Dermis microvascular lymphatic vessel endothelial cell (primary cell): ENCODE results near the gene KPNA2. TPM values are rescaled to one million over a fixed set of nuclear protein-coding genes. Genes with fewer than 3 reads are reported as not detected.
"Not testable (repeated sequence)": the region's sequence is repeated elsewhere in the genome, so short reads cannot be mapped to it uniquely, and the experiment has no call there.

Experiments used
- DNase-seq, 2 donors: peaks; one replicate each; pipeline versions ENCODE4 v3.0.0 to v3.0.0-alpha.2; 2010; ENCODE audit warnings: low read depth in 2 of 2
- total RNA-seq: library from RNA; depleted of rRNA; stranded (reverse); fragments of >200 nt; gene quantifications from 2 replicates; pipeline ENCODE4 v1.2.1, GENCODE V29; 2014

Gene KPNA2
- 89.0 and 103 TPM in 2 replicates for total RNA-seq

DNA sequence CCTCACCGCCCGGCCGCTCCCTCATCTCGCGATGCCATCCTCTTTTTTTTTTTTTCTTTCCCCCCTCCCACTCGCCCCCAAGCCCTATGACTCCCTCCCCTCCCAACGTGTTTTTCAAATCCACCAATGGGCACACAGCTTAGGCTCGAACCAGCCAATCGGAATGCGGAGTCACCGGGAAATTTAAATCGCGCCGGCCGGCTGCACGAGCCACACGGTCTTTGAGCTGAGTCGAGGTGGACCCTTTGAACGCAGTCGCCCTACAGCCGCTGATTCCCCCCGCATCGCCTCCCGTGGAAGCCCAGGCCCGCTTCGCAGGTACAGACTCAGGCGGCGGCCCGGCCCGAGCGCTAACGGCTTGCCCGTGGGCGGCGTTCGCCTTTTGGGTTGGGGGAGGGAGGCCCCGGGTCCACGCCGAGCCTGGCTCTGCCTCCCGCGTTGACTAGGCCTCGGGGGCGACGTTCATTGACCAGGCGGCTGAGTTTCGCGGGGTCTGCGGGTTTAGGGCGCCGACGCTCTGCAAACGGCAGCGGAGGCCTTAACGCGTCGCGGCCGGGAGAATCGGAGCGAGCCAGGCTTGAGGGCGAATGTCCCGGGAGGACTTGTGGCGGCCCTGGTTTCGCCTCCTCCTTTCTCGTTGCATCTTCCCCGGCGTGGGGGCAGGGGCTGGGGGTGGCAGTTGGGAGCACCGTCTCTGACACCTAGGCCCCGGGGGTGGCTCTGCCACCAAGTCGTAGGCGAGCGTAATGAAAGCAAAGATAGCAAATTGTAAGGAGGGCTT is at the start of gene KPNA2:
KPNA2 (plus strand) TSS at position 213 of the 781 bp plus-strand sequence. CDS start 1,398 bp downstream, outside the sequence.
- DNase-seq, result peak; percentile 98

DNA sequence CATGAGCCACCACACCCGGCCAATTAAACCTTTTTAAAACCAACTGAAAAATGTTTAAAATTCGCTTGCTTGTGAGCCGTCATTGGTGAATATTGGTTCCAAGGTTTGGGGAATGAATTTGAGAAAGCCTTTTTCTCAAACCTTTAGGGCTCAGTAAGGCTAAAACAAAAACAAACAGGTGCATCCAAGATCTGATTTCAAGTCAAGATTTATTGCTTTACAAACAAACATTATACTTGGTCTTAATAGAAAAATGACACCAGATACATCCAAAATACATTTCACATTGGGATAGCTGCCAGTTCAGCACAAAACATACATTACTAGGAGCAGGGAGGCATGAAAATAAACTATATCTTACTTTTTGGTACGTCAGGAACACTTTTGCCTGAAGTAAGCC is 44.6 kb upstream of the KPNA2 start:
- DNase-seq, result no peak

DNA sequence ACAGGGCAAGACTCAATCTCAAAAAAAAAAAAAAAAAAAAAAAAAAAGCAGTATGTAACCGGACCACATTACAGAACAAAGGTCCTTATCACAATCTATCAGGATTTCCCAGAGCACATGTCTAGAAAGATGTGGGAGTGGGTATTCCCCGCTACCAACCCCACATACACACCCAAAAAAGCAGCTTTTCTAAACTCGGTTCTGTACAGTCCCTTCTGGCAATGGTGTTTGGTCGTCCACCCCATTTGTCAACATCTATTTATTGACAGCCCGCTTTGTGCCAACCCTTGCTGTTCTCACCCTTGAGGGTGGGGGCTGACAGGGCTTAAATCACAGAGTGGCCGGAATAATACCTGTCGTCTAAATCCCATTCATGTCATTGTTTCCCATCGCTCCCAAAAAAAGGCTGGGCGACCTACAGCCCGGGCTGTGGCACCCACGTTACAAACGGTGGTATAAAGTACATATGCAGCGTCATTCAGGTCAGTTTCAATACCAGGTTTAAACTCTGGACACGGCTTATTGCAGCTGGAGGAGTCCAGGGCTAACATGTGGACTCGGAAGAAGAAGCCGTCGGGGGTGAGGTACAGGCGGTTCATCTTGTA is 42.9 kb upstream of the KPNA2 start:
- peak in 1 of 2 donors; percentile 48 for DNase-seq

DNA sequence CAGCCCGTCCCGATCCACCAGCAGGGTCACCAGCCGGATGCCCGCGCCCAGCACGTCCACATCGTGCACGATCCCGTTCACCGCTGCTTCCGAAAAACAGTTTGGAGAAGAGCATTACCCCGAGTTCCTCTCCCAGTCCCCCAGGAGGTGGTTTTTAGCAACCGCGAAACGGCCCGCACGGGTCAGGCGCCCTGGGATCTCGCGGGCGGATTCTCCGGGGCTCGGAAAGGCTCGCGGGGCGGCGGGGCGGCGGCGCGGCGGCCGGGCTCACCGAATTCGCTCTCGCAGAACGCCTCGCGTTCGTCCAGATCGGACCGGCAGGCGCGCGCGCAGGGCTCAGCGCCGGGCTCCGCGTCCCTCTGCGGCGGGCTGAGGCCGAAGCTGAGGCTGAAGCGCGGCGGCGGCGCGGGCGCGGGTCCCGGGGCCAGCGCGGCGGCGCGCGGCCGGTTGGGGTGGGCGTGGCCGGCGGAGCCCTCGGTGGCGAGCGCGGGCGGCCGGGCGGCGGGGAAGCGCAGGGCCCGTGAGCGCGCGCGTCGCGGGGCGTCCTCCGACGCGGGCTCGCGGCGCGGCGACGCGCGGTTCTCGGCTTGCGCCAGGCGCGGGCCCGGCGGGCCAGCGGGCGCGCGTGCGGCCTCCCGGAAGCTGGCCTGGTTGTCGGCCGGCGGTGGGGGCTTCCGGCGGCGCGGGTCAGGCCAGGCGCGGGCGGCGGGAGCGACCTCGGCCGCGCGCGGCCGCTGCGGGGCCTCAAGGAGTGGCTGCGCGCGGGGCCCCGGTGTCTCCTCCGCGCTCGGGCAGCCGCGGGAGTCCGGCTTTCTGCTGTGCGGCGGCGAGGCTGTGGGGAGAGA is 42.2 kb upstream of the KPNA2 start:
- peak; percentile 66 to 88 for DNase-seq

DNA sequence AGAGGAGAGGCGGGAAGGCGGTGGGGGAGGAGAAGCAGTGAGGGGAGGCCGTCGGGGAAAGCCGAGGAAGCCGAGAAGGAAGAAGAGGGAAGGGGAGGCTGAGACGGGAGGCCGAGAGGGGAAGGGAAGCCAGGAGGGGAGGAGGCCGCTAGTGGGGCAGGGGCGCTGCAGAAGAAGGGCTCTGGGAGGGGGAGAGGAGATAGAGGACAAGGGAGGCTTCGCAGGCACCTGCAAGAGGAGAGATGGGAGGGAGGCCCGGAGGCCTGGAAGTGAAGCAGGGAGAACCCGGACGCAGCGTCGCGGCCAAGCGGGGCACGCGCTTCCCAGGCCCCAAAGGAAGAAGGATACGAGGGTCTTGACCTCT is 41.6 kb upstream of the KPNA2 start:
- DNase-seq, result peak in 1 of 2 donors; percentile 59

DNA sequence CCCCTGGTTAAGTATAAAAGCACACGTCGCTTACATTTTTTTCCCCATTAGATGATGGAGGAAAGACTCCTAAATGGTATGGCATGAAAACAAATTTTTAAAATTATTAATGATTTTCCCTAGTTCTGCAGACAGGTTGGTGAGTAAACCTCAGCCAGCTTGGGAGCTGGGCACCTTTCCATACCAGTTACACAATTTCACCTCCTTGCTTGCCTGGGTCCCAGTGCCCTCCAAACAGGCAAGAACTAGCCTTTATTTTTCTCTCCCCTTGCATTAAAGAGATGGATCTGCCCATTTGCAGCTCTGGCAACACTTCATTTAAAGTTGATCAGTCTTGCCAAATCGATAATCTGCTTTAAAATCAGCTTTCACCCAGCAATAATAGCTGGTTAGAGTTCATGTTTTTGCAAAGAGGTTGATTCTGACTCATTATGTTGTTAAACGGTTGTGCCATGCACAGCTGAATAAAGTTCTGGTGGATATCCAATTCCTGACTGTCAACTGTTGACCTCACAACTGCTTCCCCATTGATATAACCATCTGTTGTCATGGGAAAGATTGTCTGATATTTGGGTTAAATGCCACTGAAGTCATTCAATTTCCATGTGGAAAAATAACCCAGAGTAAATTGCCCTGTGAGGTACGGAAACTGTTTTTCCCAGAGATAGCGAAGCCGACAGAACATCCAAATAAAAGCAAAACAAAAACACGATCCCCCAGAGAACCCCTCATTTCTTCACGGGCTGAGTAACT is 40.5 kb upstream of the KPNA2 start:
- peak; percentile 98 to 99 for DNase-seq

DNA sequence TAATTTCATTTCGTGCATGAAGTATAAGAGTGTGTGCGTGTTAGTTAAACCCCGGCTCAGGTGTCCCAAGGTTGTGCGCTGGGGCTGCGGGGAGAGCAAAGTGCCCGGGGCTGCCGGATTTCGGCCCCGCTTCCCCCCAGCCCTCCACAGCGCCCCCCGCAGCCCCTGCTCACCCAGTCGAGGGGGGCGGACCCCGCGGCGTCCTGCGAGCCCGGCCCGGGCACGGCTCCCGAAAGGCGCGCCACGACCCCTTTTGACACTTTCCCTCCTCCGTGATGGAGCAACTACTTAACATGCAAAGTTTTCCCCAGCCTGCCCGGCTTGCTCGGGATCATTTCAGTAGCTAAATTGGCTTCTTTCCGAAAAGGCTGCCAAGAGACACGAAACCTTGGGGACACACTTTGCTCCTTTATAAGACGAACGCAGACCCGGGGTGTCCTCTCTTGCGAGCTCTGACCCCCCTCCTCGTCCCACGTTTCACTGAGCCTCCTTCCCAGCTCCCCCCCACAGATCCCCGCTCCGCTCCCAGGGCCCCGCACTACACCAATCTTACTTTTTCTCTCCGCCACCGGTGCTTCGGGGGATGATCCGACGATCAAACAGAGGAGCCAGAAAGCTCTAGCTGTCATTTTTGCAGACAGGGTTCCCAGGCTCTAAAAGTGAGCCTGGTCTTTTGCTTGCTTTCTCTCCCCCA is 39.8 kb upstream of the KPNA2 start:
- DNase-seq, result peak in 1 of 2 donors; percentile 32

DNA sequence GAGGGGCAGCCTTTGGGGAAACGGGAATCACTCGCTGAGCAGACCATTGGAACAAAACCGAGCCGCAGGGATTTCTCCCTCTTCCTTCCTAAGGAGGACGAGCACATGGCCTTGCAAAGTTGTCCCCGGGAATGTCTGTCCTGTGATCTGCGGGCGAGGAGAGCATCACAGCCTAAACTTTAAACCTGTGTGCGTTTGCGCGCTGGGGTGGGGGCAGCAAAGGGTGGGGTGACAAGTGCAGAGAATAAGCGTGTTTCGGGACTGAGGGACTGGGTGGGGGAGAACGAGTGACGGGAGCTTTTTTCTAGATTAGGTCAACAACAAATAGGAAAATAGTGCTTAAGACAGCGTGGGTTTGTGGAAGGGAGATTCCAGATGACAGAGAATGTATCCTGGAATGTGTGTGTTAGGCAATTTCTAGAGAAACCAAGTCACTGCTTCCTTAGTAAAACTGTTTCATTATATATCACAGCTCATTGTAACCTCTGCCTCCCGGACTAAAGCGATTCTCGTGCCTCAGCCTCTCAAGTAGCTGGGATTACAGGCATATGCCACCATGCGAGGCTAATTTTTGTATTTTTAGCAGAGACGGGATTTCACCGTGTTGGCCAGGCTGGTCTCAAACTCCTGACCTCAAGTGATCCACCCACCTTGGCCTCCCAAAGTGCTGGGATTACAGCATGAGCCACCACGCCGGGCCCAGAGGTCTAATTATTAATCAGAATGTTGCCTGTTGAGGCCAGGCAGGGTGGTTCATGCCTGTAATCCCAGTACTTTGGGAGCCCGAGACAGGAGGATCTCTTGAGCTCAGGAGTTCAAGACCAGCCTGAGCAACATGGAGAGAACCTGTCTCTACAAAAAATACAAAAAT is 39.0 kb upstream of the KPNA2 start, which contains the start of gene C17orf58:
C17orf58 (minus strand) TSS at position 169 of the 871 bp plus-strand sequence. CDS start 271 bp downstream, outside the sequence.
- peak in 1 of 2 donors; percentile 69 for DNase-seq

DNA sequence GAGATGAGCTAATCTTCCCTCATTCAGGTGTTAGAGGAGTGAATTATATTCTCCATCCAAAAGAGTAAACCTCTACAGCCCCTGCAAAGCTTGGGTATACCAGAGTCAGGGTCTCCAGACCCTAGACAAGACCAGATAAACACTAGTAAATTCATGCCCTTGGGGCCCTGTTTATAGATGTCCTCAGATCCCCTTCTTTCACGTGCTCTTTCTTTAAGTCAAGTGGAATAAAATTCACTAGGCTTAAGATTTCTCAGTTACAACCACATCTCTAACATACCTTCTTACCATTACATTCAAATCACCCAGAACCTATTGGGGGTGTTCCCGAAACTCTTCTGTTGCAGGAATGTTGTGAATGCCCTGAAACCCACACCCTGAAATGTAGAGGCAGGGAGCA is 37.1 kb upstream of the KPNA2 start:
- DNase-seq, result no peak

DNA sequence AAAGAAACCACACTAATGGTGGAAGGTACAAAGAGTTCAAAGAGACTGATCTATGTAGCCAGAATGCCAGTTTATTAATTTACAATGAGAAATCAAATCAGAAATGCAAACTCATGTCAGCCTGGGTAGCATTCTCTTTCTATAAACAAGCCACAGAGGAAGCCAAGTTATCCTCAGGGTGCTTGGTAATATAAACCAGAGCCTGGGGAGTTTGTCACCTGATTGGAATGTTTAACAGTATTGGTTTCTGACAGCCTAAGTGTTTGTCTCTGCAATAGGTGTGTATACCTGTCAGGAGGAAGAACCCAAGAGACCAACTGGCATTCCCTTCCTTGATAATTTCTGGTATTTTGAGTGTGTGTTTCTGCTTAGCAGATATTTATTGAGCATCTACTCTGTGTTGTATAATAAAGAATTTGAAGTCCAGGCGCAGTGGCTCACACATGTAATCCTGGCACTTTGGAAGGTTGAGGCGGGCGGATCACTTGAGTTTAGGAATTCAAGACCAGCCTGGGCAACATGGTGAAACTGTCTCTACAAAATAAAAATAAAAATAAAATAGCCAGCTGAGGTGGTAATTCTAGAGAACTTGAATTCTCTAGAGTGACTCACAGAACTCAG is 36.1 kb upstream of the KPNA2 start:
- DNase-seq, result no peak

DNA sequence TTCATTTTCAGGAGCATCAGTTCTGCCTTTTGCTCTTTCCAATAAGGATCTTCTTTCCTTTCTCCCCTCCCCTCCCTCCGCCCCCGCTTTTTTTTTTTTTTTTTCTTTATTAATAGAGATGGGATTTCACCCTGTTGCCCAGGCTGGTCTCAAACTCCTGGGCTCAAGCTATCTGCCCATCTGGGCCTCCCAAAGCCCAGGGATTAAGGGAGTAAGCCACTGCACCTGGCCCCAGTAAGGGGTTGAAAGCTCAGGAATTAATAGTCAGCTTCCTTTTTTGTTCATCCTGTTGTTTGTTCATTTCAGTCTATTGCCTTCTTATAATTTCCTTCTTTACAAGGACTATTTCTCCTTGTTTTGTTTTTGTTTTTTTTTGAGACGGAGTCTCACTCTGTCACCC is 31.3 kb upstream of the KPNA2 start:
- no peak for DNase-seq

DNA sequence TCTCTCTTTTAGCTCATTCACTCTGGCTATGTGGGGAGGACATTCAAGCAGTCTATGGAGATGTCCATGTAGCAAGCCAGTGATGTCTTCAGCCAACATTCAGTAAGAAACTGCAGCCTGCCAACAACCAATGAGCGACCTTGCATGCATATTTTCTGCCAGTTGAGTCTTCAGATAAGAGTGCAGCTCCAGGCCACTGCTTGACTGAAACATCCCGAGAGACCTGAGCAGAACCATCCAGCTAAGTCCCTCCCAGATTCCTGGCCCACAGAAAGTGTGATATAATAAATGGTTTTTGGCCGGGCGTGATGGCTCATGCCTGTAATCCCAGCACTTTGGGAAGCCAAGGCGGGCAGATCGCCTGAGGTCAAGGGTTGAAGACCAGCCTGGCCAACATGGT is 28.7 kb upstream of the KPNA2 start:
- no peak for DNase-seq

DNA sequence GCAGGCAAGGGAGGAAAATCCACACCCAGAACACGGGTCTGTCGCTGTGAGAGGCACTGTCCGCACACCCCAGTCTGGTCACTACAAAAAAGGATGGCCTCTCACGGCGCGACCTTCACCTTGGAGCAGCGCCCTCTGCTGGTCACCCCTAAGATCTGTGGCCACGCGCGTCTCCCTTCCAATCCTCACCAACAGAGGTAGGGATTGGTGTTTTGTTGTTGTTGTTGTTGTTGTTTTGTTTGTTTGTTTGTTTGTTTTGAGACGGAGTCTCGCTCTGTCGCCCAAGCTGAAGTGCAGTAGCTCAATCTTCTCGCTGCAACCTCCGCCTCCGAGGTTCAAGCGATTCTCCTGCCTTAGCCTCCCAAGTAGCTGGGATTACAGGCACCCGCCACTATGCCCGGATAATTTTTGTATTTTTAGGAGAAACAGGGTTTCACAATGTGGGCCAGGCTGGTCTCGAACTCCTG is 24.3 kb upstream of the KPNA2 start:
- DNase-seq, result peak in 1 of 2 donors; percentile 41

DNA sequence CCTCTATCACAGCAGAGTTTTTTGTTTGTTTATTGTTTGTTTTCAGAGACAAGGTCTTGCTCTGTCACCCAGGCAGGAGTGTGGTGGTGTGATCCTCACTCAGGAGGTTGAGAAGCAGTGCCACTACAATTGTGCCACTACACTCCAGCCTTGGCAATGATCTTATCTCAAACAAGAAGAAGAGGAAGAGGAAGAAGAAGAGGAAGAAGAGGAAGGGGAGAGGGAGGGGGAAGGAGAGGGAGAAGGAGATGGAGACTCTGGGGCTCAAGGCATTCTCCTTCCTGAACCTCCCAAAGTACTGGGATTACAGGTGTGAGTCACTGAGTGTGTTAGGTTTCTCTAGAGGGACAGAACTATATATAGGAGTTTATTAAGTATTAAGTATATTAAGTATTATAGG is 22.1 kb upstream of the KPNA2 start:
- no peak for DNase-seq

DNA sequence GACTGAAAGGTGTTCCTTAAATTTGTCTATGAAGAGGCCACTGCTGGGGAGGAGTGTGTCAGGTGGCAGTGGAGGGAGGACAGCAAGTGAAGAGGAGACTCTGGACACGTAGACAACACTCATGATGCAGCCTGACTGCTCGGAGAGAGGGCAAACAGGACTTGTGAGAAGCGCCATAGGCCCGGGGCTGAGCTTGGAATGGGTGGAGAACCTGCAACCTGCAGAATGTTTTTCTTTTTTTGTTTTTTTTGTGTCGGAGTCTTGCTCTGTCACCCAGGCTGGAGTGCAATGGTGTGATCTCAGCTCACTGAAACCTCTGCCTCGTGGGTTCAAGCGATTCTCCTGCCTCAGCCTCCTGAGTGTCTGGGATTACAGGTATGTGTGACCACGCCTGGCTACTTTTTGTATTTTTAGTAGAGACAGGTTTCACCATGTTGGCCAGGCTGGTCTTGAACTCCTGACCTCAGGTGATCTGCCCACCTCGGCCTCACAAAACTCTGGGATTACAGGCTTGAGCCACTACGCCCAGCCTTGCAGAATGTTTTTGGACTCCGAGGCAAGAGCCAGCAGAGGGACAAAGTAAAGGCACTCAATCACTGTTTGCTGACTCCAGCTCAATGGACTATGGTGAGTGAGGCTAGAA is 20.3 kb upstream of the KPNA2 start:
- DNase-seq, result no peak

DNA sequence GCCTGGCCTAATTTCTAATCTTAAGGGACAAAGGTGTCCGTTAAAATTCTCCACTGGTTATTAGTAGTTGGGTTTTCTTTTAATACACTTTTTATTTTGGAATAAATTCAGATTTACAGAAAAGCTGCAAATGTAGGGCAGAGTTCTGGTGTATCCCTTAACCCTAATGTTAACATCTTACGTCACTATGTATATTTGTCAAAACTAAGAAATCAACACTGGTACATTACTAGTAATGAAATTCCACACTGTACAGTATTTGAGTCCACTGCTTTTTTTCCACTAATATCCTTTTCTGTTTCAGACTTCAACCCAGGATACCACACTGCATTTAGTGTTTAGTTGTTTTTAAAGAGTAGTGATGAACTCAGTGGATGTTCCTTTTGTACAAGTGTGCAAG is 18.7 kb upstream of the KPNA2 start:
- DNase-seq, result no peak

DNA sequence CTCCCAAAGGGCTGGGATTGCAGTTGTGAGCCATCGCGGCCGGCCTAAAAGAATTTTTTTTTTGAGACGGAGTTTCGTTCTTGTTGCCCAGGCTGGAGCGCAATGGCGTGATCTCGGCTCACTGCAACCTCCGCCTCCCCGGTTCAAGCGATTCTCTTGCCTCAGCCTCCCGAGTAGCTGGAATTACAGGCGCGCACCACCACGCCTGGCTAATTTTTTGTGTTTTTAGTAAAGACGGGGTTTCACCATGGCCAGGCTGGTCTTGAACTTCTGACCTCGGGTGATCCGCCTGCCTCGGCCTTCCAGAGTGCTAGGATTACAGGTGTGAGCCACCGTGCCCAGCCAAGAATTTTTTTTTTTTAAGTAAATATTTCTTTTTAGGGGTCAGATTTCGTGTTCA is 17.0 kb upstream of the KPNA2 start:
- not testable (repeated sequence) for DNase-seq

DNA sequence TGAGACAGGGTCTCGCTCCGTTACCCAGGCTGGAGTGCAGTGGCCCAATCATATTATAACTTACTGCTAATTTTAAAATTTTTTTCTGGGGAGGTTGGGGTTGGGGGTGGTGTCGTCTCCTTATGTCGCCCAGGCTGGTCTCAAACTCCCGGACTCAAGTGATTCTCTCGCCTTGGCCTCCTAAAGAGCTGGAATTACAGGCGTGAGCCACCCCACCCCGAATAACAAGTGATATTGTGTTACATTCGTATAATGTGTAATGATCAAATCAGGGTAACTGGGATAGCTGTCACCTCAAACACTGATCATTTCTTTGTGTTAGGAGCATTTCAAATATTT is 16.2 kb upstream of the KPNA2 start:
- no peak for DNase-seq
